ENCODE results near the gene TTLL7.

GRCh38 chr1:83929184-83929583 is 69.7 kb downstream of the TTLL7 start:
- TF ChIP-seq EZH2 (IDR thresholded peaks at IDR 0.05; ENCODE audit: borderline replicate concordance, low read length) (no peak), CTCF (IDR thresholded peaks at IDR 0.05; ENCODE audit: low read length) (no peak)
